ENCODE measurements around the gene HPDL. TPM values are rescaled to one million over a fixed set of nuclear protein-coding genes. Genes with fewer than 3 reads are reported as not detected.

HPDL gene
- total and polyA plus RNA-seq, 5 donors: 0.25 to 0.56 (median 0.39) TPM; not detected in 1

GRCh38 chr1:45375104-45376090, 48.7 kb downstream of the HPDL start:
- 57% methylated on average over 3 of the region's 3 CpGs for WGBS
- ATAC-seq: no peak
- DNase-seq: no peak
- intact Hi-C loops (cut with DNase I): no loop called here
- Histone ChIP-seq H3K27me3 (ENCODE audit: control insufficient read depth, insufficient read depth) (no peaks in the 10 kb centered on the region), H3K4me3 (ENCODE audit: low read length) (no peak overlapping the region), H3K27ac (ENCODE audit: low read length) (peak overlapping the region; percentile 27), H3K9me3 (ENCODE audit: control insufficient read depth, low read length) (no peaks in the 10 kb centered on the region), H3K4me1 (ENCODE audit: control insufficient read depth, insufficient read depth, low read length) (peaks cover 4% of the 10 kb centered on the region)

DNA sequence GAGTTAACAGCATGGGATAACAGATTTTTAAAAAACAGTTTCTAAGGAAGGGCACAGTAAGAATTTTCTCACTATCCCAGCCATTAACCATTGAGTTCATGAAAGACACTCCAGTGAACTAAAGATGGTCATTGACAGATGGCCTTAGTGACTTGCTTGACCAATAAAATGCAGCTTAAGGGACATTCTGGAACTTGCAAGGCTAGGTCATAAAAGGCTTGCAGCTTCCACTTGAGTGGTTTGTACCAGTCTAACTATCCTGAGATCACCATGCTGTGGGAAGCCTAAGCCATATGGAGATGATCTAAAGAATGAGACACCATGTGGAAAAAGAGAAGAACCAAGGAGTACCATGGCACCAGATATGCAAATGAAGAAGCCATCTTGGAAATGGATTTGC, 51.5 kb downstream of the HPDL start:
- no peaks in the 10 kb centered on the region for H3K27me3 ChIP-seq (ENCODE audit: control insufficient read depth, insufficient read depth)
- intact Hi-C loops (cut with DNase I): no loop called here
- no peaks in the 10 kb centered on the region for H3K9me3 ChIP-seq (ENCODE audit: control insufficient read depth, low read length)
- DNase-seq (no peak), ATAC-seq (no peak)
- H3K4me1 ChIP-seq (ENCODE audit: control insufficient read depth, insufficient read depth, low read length): peaks cover 4% of the 10 kb centered on the region
- no peak overlapping the region for H3K27ac ChIP-seq (ENCODE audit: low read length)
- no peak overlapping the region for H3K4me3 ChIP-seq (ENCODE audit: low read length)

Other genes with a start within 250 kb of the HPDL start
- 1 to 10 TPM; 1.6 to 2.2 (median 1.9) TPM for gene ZSWIM5, start 120.3 kb upstream of the HPDL start, total RNA-seq
- 0.68 TPM for gene ZSWIM5, start 120.3 kb upstream of the HPDL start, polyA plus RNA-seq
- 1 to 10 TPM; 5.0 to 6.6 (median 6.2) TPM for gene TOE1, start 13.3 kb downstream of the HPDL start, total RNA-seq
- gene TOE1, start 13.3 kb downstream of the HPDL start, polyA plus RNA-seq: 4.5 TPM
- 10 to 100 TPM in 3 of 4 donors, 1 to 10 TPM in 1; 7.7 to 12.7 (median 11.2) TPM for gene MUTYH, start 13.5 kb downstream of the HPDL start, total RNA-seq
- 8.7 TPM for gene MUTYH, start 13.5 kb downstream of the HPDL start, polyA plus RNA-seq
- gene TESK2, start 164.3 kb downstream of the HPDL start, total RNA-seq: 1 to 10 TPM; 1.6 to 4.7 (median 4.2) TPM
- 1.6 TPM for gene TESK2, start 164.3 kb downstream of the HPDL start, polyA plus RNA-seq
- gene CCDC163, start 173.2 kb downstream of the HPDL start, total RNA-seq: 10 to 100 TPM in 2 of 4 donors, 1 to 10 TPM in 2; 2.5 to 13.9 (median 11.0) TPM
- 7.3 TPM for gene CCDC163, start 173.2 kb downstream of the HPDL start, polyA plus RNA-seq
- gene MMACHC, start 173.4 kb downstream of the HPDL start, total RNA-seq: 10 to 100 TPM; 15.7 to 32.0 (median 26.2) TPM
- 12.8 TPM for gene MMACHC, start 173.4 kb downstream of the HPDL start, polyA plus RNA-seq
- gene PRDX1, start 195.0 kb downstream of the HPDL start, total RNA-seq: 100 to 1,000 TPM; 548 to 884 (median 710) TPM
- 1,153 TPM for gene PRDX1, start 195.0 kb downstream of the HPDL start, polyA plus RNA-seq
- 100 to 1,000 TPM in 1 of 4 donors, 10 to 100 TPM in 3; 67.3 to 106 (median 90.7) TPM for gene AKR1A1, start 223.9 kb downstream of the HPDL start, total RNA-seq
- 75.0 TPM for gene AKR1A1, start 223.9 kb downstream of the HPDL start, polyA plus RNA-seq

All from right cardiac atrium (tissue), 5 donors.